ENCODE results near the gene DTL.
"Not testable (repeated sequence)": the region's sequence is repeated elsewhere in the genome, so short reads cannot be mapped to it uniquely, and the experiment has no call there.

DTL gene

GRCh38 chr1:212035123-212035834 is at the start of gene DTL, which contains the start of gene INTS7:
TSS of gene DTL (plus strand) at chr1:212035748. CDS start at chr1:212035891, 143 bp downstream.
TSS of gene INTS7 (minus strand) at chr1:212035557. CDS start at chr1:212035437, 120 bp downstream.
- peak; percentile 96 for DNase-seq (ENCODE audit: low read depth in 2 of 2, low spot score in 1 of 2)

GRCh38 chr1:211986628-211987254 is 48.8 kb upstream of the DTL start:
- DNase-seq (ENCODE audit: low read depth in 2 of 2, low spot score in 1 of 2) = no peak

GRCh38 chr1:211991695-211992094 is 43.9 kb upstream of the DTL start:
- DNase-seq (ENCODE audit: low read depth in 2 of 2, low spot score in 1 of 2) = no peak

GRCh38 chr1:211997426-211997825 is 38.1 kb upstream of the DTL start:
- not testable (repeated sequence) for DNase-seq (ENCODE audit: low read depth in 2 of 2, low spot score in 1 of 2)

GRCh38 chr1:212002536-212002935 is 33.0 kb upstream of the DTL start:
- DNase-seq (ENCODE audit: low read depth in 2 of 2, low spot score in 1 of 2) = no peak

- no peak for DNase-seq (ENCODE audit: low read depth in 2 of 2, low spot score in 1 of 2)
These were observed 30.5 kb upstream of the DTL start for GRCh38 chr1:212004895-212005608.

GRCh38 chr1:212007178-212007577 is 28.4 kb upstream of the DTL start:
- DNase-seq (ENCODE audit: low read depth in 2 of 2, low spot score in 1 of 2) = no peak

GRCh38 chr1:212007886-212008285 is 27.7 kb upstream of the DTL start:
- no peak for DNase-seq (ENCODE audit: low read depth in 2 of 2, low spot score in 1 of 2)

- DNase-seq (ENCODE audit: low read depth in 2 of 2, low spot score in 1 of 2) = no peak
These were observed 26.0 kb upstream of the DTL start for GRCh38 chr1:212009561-212009960.

- DNase-seq (ENCODE audit: low read depth in 2 of 2, low spot score in 1 of 2) = no peak
These were observed 25.5 kb upstream of the DTL start for GRCh38 chr1:212010004-212010403.

GRCh38 chr1:212012034-212012740 is 23.4 kb upstream of the DTL start:
- peak; percentile 16 to 52 for DNase-seq (ENCODE audit: low read depth in 2 of 2, low spot score in 1 of 2)

GRCh38 chr1:212013672-212014071 is 21.9 kb upstream of the DTL start:
- DNase-seq (ENCODE audit: low read depth in 2 of 2, low spot score in 1 of 2) = no peak

- no peak for DNase-seq (ENCODE audit: low read depth in 2 of 2, low spot score in 1 of 2)
These were observed 14.6 kb upstream of the DTL start for GRCh38 chr1:212020975-212021374.

GRCh38 chr1:212021563-212021962 is 14.0 kb upstream of the DTL start:
- no peak for DNase-seq (ENCODE audit: low read depth in 2 of 2, low spot score in 1 of 2)

GRCh38 chr1:212022908-212023307 is 12.6 kb upstream of the DTL start:
- not testable (repeated sequence) for DNase-seq (ENCODE audit: low read depth in 2 of 2, low spot score in 1 of 2)

- DNase-seq (ENCODE audit: low read depth in 2 of 2, low spot score in 1 of 2) = no peak
These were observed 10.9 kb upstream of the DTL start for GRCh38 chr1:212024469-212025149.

GRCh38 chr1:212027727-212028126 is 7.8 kb upstream of the DTL start:
- not testable (repeated sequence) for DNase-seq (ENCODE audit: low read depth in 2 of 2, low spot score in 1 of 2)

- DNase-seq (ENCODE audit: low read depth in 2 of 2, low spot score in 1 of 2) = no peak
These were observed 4.5 kb upstream of the DTL start for GRCh38 chr1:212030936-212031528.

- DNase-seq (ENCODE audit: low read depth in 2 of 2, low spot score in 1 of 2) = no peak
These were observed 929 bp upstream of the DTL start for GRCh38 chr1:212034516-212035122.
